Neuronal stem cell (in vitro differentiated cells): Measurements from ENCODE around the gene PACRG.
A peak's percentile ranks its signal among the peaks of the same experiment; 100 is the strongest.

Experiments
- DNase-seq: peaks from one replicate; pipeline ENCODE4 v3.0.0-alpha.2; 2013; ENCODE audit warnings: low spot score
- H2AFZ ChIP-seq: one replicate; pipeline ENCODE4 v1.6.1; 2013; ENCODE audit warnings: mild to moderate bottlenecking, low read length, inconsistent platforms
- H2AK5ac ChIP-seq: 2 replicates; pipeline ENCODE4 v1.6.1; 2013; ENCODE audit warnings: low read depth, mild to moderate bottlenecking, inconsistent platforms, low read length, moderate library complexity, mixed read lengths
- H2BK120ac ChIP-seq: 2 replicates; pipeline ENCODE4 v1.6.1; 2013; ENCODE audit warnings: low read depth, mild to moderate bottlenecking, inconsistent platforms, low read length, moderate library complexity, mixed read lengths
- H2BK12ac ChIP-seq: one replicate; pipeline ENCODE4 v1.6.1; 2013; ENCODE audit warnings: low read length, inconsistent platforms
- H2BK15ac ChIP-seq: 2 replicates; pipeline ENCODE4 v1.6.1; 2013; ENCODE audit warnings: mild to moderate bottlenecking, low read length, inconsistent platforms, mixed read lengths
- H2BK5ac ChIP-seq: one replicate; pipeline ENCODE4 v1.6.1; 2013; ENCODE audit warnings: inconsistent platforms, mild to moderate bottlenecking, low read length, moderate library complexity
- H3K14ac ChIP-seq: one replicate; pipeline ENCODE4 v1.6.1; 2013; ENCODE audit warnings: low read length, inconsistent platforms
- H3K18ac ChIP-seq: 2 replicates; pipeline ENCODE4 v1.6.1; 2013; ENCODE audit warnings: low read length, inconsistent platforms
- H3K23ac ChIP-seq: 2 replicates; pipeline ENCODE4 v1.6.1; 2013; ENCODE audit warnings: low read depth, mild to moderate bottlenecking, mixed read lengths, low read length, inconsistent platforms; ENCODE audit not compliant: poor library complexity
- H3K27ac ChIP-seq: replicated peaks from 3 replicates; pipeline ENCODE4 v1.5.1; 2013; ENCODE audit warnings: low read length, inconsistent platforms
- H3K27me3 ChIP-seq, 3 experiments: 2 replicates each; pipeline ENCODE4 v1.6.1; 2013; ENCODE audit warnings: low read length in 3 of 3, mild to moderate bottlenecking in 2 of 3, inconsistent platforms in 1 of 3, low read depth in 1 of 3, mixed read lengths in 1 of 3, moderate library complexity in 1 of 3; ENCODE audit not compliant: control insufficient read depth in 3 of 3, insufficient read depth in 3 of 3
- H3K36me3 ChIP-seq, 2 donors: replicated peaks in 1 of 2; 2 replicates each; pipeline ENCODE4 v1.6.1; 2013; ENCODE audit warnings: low read length in 2 of 2; ENCODE audit not compliant: control insufficient read depth in 2 of 2, insufficient read depth in 2 of 2
- H3K4ac ChIP-seq: 2 replicates; pipeline ENCODE4 v1.6.1; 2013; ENCODE audit warnings: inconsistent platforms, mild to moderate bottlenecking, low read length, moderate library complexity
- H3K4me1 ChIP-seq, 2 donors: 1 replicate in 1 of 2; 2 replicates in 1 of 2; pipeline ENCODE4 v1.6.1; 2013; ENCODE audit warnings: low read length in 2 of 2, low read depth in 1 of 2; ENCODE audit not compliant: control insufficient read depth in 2 of 2, insufficient read depth in 1 of 2
- H3K4me2 ChIP-seq: one replicate; pipeline ENCODE4 v1.6.1; 2013; ENCODE audit warnings: mild to moderate bottlenecking, low read length, inconsistent platforms; ENCODE audit not compliant: insufficient read depth, poor library complexity, severe bottlenecking
- H3K4me3 ChIP-seq, 2 donors: 2 replicates each; pipeline ENCODE4 v1.5.1; 2013; ENCODE audit warnings: low read length in 2 of 2, mild to moderate bottlenecking in 2 of 2, inconsistent platforms in 1 of 2, moderate library complexity in 1 of 2
- H3K79me1 ChIP-seq: one replicate; pipeline ENCODE4 v1.6.1; 2013; ENCODE audit warnings: low read depth, mild to moderate bottlenecking, inconsistent platforms, low read length, moderate library complexity
- H3K9ac ChIP-seq: one replicate; pipeline ENCODE4 v1.6.1; 2013; ENCODE audit warnings: mild to moderate bottlenecking, low read depth, low read length, inconsistent platforms; ENCODE audit not compliant: poor library complexity
- H3K9me3 ChIP-seq, 2 donors: replicated peaks in 1 of 2; 2 replicates each; pipeline versions ENCODE3 to v1.6.1; 2013; ENCODE audit warnings: low read length in 2 of 2, mild to moderate bottlenecking in 2 of 2, inconsistent platforms in 1 of 2, low read depth in 1 of 2, mixed read lengths in 1 of 2, moderate library complexity in 1 of 2; ENCODE audit not compliant: control insufficient read depth in 2 of 2, insufficient read depth in 1 of 2
- H4K8ac ChIP-seq: one replicate; pipeline ENCODE4 v1.6.1; 2013; ENCODE audit warnings: low read depth, mild to moderate bottlenecking, inconsistent platforms, low read length, moderate library complexity
- H4K91ac ChIP-seq: one replicate; pipeline ENCODE4 v1.6.1; 2013; ENCODE audit warnings: low read length, low read depth, mild to moderate bottlenecking, inconsistent platforms; ENCODE audit not compliant: poor library complexity
- WGBS, 2 donors: extraction: QIAGEN DNeasy Blood & Tissue Kit; methylation state at CpG; one replicate each; pipeline ENCODE4 v1.1.7; 2013; ENCODE audit warnings: missing lambda C conversion rate in 2 of 2, mixed read lengths in 1 of 2; ENCODE audit not compliant: insufficient read length in 2 of 2, insufficient replicate concordance in 1 of 2; ENCODE audit errors: extremely low coverage in 2 of 2; 5-methylcytosine and 5-hydroxymethylcytosine counted together

PACRG gene

GRCh38 chr6:163239572-163240340, 512.0 kb downstream of the PACRG start:
- H3K36me3 ChIP-seq = no peaks in the 10 kb centered on the region
- H2AK5ac ChIP-seq = no peak overlapping the region
- H2BK12ac ChIP-seq = peak overlapping the region; percentile 84
- no peak overlapping the region for H4K8ac ChIP-seq
- no peak overlapping the region for H2AFZ ChIP-seq
- no peak overlapping the region for H2BK5ac ChIP-seq
- no peaks in the 10 kb centered on the region for H3K79me1 ChIP-seq
- peaks cover 0 to 3% of the 10 kb centered on the region in 2 donors for H3K4me1 ChIP-seq
- H3K4me3 ChIP-seq = peak overlapping the region in 1 of 2 donors; percentile 35
- H3K14ac ChIP-seq = no peak overlapping the region
- H3K9ac ChIP-seq = peak overlapping the region; percentile 44
- no peaks in the 10 kb centered on the region for H3K27me3 ChIP-seq
- H3K18ac ChIP-seq = peak overlapping the region; percentile 57
- no peak for DNase-seq
- no peaks in the 10 kb centered on the region for H3K9me3 ChIP-seq
- H3K4me2 ChIP-seq = no peak overlapping the region
- H3K23ac ChIP-seq = peak overlapping the region; percentile 17
- no peak overlapping the region for H2BK15ac ChIP-seq
- 100% methylated on average over 1 to 4 of the region's 19 CpGs for WGBS, 2 donors
- no peak overlapping the region for H3K4ac ChIP-seq
- no peak overlapping the region for H3K27ac ChIP-seq
- H2BK120ac ChIP-seq = peak overlapping the region; percentile 31
- no peak overlapping the region for H4K91ac ChIP-seq

DNA sequence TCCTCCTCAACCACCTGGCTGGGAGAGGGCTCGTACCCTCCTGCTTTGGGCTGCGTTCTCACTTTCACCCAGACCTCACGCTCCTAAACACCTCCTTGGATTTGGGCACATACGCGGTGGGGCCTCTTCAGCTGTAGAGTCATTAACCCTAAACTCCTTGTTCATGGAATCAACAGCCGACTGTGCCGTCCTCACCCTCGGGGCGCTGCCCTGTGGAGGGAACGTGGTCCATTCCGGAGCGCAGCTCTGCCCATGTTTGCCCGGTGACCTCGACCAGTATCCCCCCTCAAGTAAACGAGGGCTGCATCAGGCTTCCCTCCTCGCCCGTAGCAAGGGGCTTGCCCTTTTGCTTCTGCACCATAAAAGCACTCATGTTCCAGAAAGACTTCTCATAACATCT, 512.8 kb downstream of the PACRG start:
- Histone ChIP-seq H2BK15ac (no peak overlapping the region), H4K8ac (no peak overlapping the region), H3K4me3 (no peak overlapping the region), H2BK120ac (no peak overlapping the region), H3K4me1 (peaks cover 0 to 3% of the 10 kb centered on the region in 2 donors), H2BK12ac (no peak overlapping the region), H3K27me3 (no peaks in the 10 kb centered on the region), H3K27ac (no peak overlapping the region), H3K79me1 (no peaks in the 10 kb centered on the region), H3K9me3 (no peaks in the 10 kb centered on the region), H3K4ac (no peak overlapping the region), H3K36me3 (no peaks in the 10 kb centered on the region), H2AK5ac (peak overlapping the region; percentile 8), H4K91ac (no peak overlapping the region), H3K14ac (no peak overlapping the region), H3K18ac (peak overlapping the region; percentile 27), H3K9ac (no peak overlapping the region), H3K23ac (no peak overlapping the region), H2BK5ac (no peak overlapping the region), H3K4me2 (no peak overlapping the region), H2AFZ (no peak overlapping the region)
- no CpG with 5 or more reads among the region's 17 CpGs for WGBS, 2 donors
- DNase-seq = no peak

GRCh38 chr6:163241683-163242082, 513.9 kb downstream of the PACRG start:
- H3K27me3 ChIP-seq = no peaks in the 10 kb centered on the region
- H3K79me1 ChIP-seq = no peaks in the 10 kb centered on the region
- no peak overlapping the region for H4K8ac ChIP-seq
- H4K91ac ChIP-seq = no peak overlapping the region
- H2AFZ ChIP-seq = no peak overlapping the region
- H3K18ac ChIP-seq = no peak overlapping the region
- no peak overlapping the region for H2BK120ac ChIP-seq
- no peak overlapping the region for H3K27ac ChIP-seq
- no peak overlapping the region for H2AK5ac ChIP-seq
- H3K4me2 ChIP-seq = no peak overlapping the region
- H3K23ac ChIP-seq = no peak overlapping the region
- H3K36me3 ChIP-seq = no peaks in the 10 kb centered on the region
- DNase-seq = no peak
- no peak overlapping the region for H3K9ac ChIP-seq
- no peak overlapping the region for H2BK15ac ChIP-seq
- no peak overlapping the region for H2BK5ac ChIP-seq
- no peak overlapping the region for H3K4ac ChIP-seq
- H3K9me3 ChIP-seq = no peaks in the 10 kb centered on the region
- no peak overlapping the region for H3K14ac ChIP-seq
- H3K4me3 ChIP-seq = no peak overlapping the region
- no CpG with 5 or more reads among the region's 4 CpGs for WGBS, 2 donors
- H2BK12ac ChIP-seq = no peak overlapping the region
- H3K4me1 ChIP-seq = peaks cover 3 to 4% of the 10 kb centered on the region in 2 donors

DNA sequence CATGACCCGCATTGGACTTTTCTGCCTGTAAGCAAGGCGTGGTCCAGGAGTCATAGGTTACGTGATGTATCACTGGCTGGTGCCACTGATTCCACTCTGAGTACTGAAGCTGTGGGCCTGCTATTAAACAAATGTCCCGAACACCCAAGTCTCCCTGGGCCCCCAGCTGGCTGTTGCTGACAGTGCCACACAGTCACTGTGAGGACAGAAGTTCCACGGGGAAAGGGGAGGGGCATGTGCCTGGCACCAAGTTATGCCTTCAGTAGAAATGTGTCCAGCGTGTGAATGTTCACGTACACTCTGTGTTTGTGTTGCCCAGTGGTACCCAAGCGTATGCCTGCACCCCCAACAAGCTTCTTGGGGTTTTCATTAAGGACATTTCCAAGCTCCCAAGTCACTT, 515.3 kb downstream of the PACRG start:
- H2BK5ac ChIP-seq = no peak overlapping the region
- H3K4me3 ChIP-seq = no peak overlapping the region
- peaks cover 4 to 18% of the 10 kb centered on the region in 2 donors for H3K4me1 ChIP-seq
- no peaks in the 10 kb centered on the region for H3K9me3 ChIP-seq
- no peak overlapping the region for H3K4me2 ChIP-seq
- H2BK12ac ChIP-seq = no peak overlapping the region
- H3K79me1 ChIP-seq = no peaks in the 10 kb centered on the region
- no peak overlapping the region for H4K8ac ChIP-seq
- no peak overlapping the region for H2BK15ac ChIP-seq
- H3K27me3 ChIP-seq = no peaks in the 10 kb centered on the region
- H2AFZ ChIP-seq = no peak overlapping the region
- H4K91ac ChIP-seq = no peak overlapping the region
- peak overlapping the region; percentile 6 for H2AK5ac ChIP-seq
- no CpG with 5 or more reads among the region's 8 CpGs for WGBS, 2 donors
- no peak overlapping the region for H3K27ac ChIP-seq
- H3K14ac ChIP-seq = no peak overlapping the region
- H3K36me3 ChIP-seq = no peaks in the 10 kb centered on the region
- no peak overlapping the region for H3K18ac ChIP-seq
- H3K4ac ChIP-seq = no peak overlapping the region
- no peak for DNase-seq
- no peak overlapping the region for H2BK120ac ChIP-seq
- no peak overlapping the region for H3K9ac ChIP-seq
- no peak overlapping the region for H3K23ac ChIP-seq
